GM12864 (cell line): ENCODE data around the gene MON1A.
A peak's percentile ranks its signal among the peaks of the same experiment; 100 is the strongest.

Experiments used
- DNase-seq: peaks from one replicate; pipeline ENCODE4 v3.0.0-alpha.2; 2011; ENCODE audit warnings: low read depth
- H3K4me3 ChIP-seq: 2 replicates; pipeline ENCODE4 v1.5.1; 2011; ENCODE audit warnings: mild to moderate bottlenecking, low read depth, low read length, control low read depth
- TF ChIP-seq, protein P1 (sequence below): IDR thresholded peaks from 2 replicates; pipeline ENCODE4 v1.5.1; 2011; ENCODE audit warnings: low read depth, mild to moderate bottlenecking, moderate library complexity, low read length, control low read depth, inconsistent platforms; ENCODE audit errors: missing control alignments

Gene MON1A

DNA sequence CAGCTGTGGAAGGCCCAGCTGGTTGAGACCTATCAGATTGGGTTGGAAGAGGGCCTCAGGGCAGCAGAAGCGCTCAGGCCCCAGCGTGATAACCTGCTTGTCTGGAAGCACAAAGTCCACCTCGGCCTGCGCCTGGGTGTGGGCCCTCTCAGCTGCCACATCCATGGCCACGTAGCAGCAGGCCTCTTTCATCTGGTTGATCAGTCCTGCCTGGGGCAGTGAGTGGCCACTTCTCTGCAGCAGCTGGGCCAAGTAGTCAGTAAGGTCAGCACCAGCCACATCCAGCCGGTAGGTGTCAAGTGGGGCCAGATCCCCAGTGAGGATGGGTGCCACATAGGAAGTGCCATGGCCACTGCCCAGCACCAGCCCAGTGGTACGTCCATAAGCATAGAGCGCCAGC lies 56.0 kb downstream of the MON1A start:
- no peak for DNase-seq
- H3K4me3 ChIP-seq, result no peak overlapping the region
- TF ChIP-seq, protein P1, sequence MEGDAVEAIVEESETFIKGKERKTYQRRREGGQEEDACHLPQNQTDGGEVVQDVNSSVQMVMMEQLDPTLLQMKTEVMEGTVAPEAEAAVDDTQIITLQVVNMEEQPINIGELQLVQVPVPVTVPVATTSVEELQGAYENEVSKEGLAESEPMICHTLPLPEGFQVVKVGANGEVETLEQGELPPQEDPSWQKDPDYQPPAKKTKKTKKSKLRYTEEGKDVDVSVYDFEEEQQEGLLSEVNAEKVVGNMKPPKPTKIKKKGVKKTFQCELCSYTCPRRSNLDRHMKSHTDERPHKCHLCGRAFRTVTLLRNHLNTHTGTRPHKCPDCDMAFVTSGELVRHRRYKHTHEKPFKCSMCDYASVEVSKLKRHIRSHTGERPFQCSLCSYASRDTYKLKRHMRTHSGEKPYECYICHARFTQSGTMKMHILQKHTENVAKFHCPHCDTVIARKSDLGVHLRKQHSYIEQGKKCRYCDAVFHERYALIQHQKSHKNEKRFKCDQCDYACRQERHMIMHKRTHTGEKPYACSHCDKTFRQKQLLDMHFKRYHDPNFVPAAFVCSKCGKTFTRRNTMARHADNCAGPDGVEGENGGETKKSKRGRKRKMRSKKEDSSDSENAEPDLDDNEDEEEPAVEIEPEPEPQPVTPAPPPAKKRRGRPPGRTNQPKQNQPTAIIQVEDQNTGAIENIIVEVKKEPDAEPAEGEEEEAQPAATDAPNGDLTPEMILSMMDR, result no peak

- H3K4me3 ChIP-seq, result no peak overlapping the region
- no peak for DNase-seq
- TF ChIP-seq, protein P1, result no peak
These were observed 56.8 kb downstream of the MON1A start for GRCh38 chr3:49872801-49873281.

- DNase-seq, result no peak
- TF ChIP-seq, protein P1, result no peak
- H3K4me3 ChIP-seq, result no peak overlapping the region
These were observed 58.0 kb downstream of the MON1A start for GRCh38 chr3:49871531-49872153.

DNA sequence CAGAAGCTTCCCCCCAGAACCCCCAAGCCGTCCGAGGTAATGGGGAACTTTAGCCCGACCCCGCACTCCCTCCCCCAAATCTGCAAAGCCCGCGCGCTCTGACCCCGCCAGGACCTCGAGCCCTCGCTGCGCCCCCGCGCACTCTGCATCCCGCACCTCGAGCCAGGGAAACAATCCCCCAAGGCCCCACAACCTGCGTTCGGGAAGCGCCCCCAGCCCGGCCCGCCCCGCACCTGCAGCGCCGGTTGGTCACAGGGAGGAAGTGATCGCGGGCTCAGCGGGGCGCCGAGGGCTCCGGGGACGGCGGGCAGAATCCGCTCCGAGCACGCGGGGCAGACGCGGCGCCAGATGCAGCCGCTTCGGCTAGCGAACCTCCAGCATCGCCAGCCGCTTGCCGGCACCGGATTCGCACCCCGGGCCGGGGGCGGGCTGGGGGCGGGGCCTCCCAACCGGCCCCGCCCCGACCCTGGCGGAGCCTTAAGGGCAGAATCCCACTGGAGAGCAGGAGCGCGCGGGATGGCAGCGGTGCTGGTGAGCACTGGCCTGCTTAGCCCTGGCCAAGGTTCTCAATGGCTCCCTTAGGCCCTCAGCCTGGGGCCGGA lies 60.0 kb downstream of the MON1A start, which contains the start of gene CAMKV:
Gene CAMKV, minus strand, starts transcription at position 382 of the 602 bp plus-strand sequence. CDS start 7,518 bp downstream, outside the sequence.
- TF ChIP-seq, protein P1, result no peak
- H3K4me3 ChIP-seq, result peak within 1 kb of the TSS; percentile 13
- DNase-seq, result no peak

GRCh38 chr3:49868862-49869466 lies 60.6 kb downstream of the MON1A start:
- no peak for DNase-seq
- TF ChIP-seq, protein P1, result no peak
- no peak overlapping the region for H3K4me3 ChIP-seq

DNA sequence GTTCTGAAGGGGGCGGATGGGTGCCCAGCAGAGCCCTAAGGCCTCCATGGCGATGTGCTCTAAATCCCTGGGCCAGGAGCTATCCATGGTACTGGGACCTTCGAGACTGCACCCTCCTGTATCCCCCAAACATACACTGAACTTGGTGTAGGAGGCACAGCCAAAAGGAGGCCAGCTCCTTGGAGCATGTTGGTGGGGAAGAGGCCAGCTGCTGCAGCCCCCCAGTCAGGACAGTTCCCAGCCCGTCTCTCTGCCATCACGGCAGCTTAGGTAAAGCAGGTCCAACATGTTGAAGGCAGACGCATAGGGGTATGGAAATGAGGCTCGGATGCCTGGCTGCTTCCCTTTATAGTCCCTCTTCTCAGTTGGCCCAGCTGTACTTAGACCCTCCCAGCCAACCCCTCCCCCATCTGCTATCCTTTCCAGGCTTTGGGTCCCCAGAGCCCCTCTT lies 61.7 kb downstream of the MON1A start:
- DNase-seq, result no peak
- TF ChIP-seq, protein P1, result no peak
- H3K4me3 ChIP-seq, result no peak overlapping the region

DNA sequence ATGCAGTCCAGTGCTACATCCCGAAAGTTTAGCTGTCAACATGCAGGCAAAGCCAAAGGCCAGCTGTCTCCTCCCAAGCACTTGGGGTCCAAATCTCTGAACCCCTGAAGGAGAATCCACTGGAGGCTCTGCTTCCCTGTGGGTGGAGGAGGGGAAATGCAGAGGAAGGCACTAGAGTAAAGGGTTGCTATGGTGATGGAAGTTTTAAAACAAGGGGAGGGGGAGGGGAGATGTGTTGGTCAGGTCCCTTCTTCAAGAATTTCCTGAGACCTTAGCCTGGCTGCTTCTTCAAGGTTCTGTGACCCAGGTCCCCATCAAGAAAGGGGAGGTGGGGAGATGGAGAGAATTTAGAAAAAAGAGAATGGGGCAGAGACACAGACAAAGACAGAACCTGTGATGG lies 62.2 kb downstream of the MON1A start:
- TF ChIP-seq, protein P1, result no peak
- H3K4me3 ChIP-seq, result no peak overlapping the region
- DNase-seq, result no peak
